GM21528 (cell line): Measurements from ENCODE around the gene FOXS1.

ENCODE experiments used
- ATAC-seq: cut with Tn5 transposase; IDR thresholded peaks from one replicate; pipeline ENCODE4 v1.9.1; 2021; ENCODE audit warnings: mild to moderate bottlenecking, moderate library complexity; ENCODE audit not compliant: unreplicated experiment, low FRiP score

Gene FOXS1

GRCh38 chr20:31845300-31845863, at the start of gene FOXS1:
Gene FOXS1 (minus strand): TSS chr20:31845604. CDS start chr20:31845542, 62 bp downstream.
- no peak for ATAC-seq

GRCh38 chr20:31890646-31891045, 45.2 kb upstream of the FOXS1 start:
- no peak for ATAC-seq

GRCh38 chr20:31883829-31884228, 38.4 kb upstream of the FOXS1 start:
- no peak for ATAC-seq

DNA sequence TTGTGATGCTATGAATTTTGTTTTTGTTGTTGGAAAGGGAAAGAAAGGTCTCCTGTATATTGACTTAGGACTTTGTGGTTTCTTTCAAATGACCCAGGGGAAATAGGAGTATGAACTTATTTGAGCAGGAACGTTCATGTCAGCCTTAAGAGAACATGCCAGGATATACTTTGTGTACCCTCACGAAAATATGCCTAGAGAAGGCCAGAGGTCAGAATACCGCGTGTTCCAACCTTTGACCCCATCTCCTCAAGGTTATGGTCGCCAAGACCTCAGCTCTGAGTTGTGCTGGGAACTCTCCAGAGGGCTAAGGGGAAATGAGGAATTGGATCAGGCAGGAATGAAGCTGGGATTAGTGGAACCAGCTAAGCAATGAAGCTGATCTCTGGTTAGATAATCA, 36.5 kb upstream of the FOXS1 start:
- ATAC-seq = no peak

DNA sequence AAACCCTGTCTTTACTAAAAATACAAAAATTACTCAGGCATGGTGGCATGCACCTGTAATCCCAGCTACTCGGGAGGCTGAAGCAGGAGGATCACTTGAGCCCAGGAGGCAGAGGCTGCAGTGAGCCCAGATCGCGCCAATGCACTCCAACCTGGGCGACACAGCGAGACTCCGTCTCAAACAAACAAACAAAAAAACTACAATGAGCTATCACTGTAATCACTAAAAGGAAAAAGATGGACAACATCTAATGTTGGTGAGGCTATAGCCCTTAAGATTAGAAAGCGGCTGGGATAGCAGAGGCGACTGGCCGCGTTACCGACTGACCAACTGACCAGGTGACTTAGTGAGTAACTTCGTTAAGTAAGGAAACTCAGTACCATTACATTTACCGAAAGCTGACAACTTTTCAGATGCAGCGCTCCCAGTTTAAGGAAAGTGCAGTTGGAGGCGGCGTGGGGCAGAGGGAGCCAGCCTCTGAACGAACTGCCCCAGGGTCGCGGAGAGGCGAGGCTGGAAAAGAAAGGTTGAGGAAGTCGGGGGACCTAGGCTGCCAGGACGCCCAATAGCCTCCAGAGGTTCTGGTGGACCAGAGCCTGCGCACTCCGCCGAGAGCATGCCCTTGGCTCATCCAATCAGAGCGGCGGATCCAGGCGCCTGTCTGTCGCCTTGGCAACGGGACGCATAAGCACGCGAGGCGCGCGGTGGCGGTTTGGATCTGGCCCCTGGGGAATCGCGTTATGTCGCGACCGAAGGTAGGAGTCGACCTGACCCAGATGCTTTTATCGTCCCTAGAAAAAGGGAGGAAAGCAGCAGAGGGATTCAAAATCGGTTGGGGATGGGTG, 34.0 kb upstream of the FOXS1 start:
- ATAC-seq = peak; percentile 78

GRCh38 chr20:31877684-31878083, 32.3 kb upstream of the FOXS1 start:
- no peak for ATAC-seq

GRCh38 chr20:31875671-31876070, 30.3 kb upstream of the FOXS1 start:
- no peak for ATAC-seq

- ATAC-seq = no peak
These were observed 27.0 kb upstream of the FOXS1 start for GRCh38 chr20:31872406-31872805.

DNA sequence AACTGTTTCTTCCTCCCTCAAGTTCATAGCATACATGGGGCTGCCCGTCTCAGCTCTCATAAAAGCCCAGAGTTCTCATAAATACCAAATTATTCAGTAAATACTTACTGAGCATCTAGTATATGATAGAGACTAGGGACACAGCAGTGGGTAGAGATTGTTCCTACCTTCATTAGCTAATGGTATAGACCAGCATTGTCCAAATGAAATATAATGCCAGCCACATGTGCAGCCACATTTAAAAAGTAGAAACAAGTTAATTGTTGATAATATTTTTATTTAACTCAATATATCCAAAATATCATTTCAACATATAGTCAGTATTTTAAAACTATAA, 26.2 kb upstream of the FOXS1 start:
- no peak for ATAC-seq

GRCh38 chr20:31870726-31871617, 25.6 kb upstream of the FOXS1 start:
- ATAC-seq = no peak

DNA sequence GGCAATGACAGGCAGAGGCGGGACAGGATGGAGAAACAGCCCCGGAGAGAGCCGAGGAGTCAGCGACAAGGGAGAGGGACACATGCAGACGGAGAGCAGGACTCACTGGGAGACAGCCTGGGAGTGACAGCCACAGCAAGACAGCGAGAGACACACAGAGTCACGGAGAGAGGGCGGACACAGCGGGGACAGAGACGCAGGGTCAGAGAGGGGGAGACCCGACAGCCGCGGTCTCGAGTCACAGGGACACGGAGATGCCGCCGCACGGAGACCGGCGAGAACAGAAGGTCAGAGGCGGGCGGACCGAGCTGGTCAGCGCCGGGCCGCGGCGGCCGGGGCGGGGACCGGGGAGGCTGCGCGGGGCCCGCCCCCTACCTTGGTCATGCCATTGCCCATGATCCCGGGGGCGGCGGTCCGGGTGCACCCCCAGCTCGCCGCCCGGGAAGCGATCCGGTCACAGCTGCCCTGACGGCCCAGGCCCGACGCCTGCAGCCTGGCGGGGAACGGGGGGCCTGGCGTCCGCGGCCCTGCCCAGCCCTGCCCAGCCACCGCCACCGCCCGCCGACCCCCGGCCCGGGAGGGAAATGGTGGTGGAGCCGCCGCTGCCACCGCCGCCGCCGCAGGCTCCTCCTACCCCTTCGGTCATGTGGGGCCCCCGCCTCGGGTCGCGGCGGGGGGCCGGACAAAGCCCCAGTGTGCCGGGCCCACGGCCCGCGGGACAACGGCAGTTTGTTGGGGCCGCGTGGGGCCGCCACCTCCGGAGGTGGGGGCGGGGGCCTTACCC, 24.7 kb upstream of the FOXS1 start, which contains the start of the genes DUSP15 and TTLL9:
DUSP15 (minus strand) TSS at position 586 of the 784 bp plus-strand sequence; CDS start at position 396, 190 bp downstream.
TTLL9 (plus strand) TSS at position 693 of the 784 bp plus-strand sequence. CDS start 493 bp downstream, outside the sequence.
- no peak for ATAC-seq

- no peak for ATAC-seq
These were observed 24.2 kb upstream of the FOXS1 start for GRCh38 chr20:31869673-31869941.

DNA sequence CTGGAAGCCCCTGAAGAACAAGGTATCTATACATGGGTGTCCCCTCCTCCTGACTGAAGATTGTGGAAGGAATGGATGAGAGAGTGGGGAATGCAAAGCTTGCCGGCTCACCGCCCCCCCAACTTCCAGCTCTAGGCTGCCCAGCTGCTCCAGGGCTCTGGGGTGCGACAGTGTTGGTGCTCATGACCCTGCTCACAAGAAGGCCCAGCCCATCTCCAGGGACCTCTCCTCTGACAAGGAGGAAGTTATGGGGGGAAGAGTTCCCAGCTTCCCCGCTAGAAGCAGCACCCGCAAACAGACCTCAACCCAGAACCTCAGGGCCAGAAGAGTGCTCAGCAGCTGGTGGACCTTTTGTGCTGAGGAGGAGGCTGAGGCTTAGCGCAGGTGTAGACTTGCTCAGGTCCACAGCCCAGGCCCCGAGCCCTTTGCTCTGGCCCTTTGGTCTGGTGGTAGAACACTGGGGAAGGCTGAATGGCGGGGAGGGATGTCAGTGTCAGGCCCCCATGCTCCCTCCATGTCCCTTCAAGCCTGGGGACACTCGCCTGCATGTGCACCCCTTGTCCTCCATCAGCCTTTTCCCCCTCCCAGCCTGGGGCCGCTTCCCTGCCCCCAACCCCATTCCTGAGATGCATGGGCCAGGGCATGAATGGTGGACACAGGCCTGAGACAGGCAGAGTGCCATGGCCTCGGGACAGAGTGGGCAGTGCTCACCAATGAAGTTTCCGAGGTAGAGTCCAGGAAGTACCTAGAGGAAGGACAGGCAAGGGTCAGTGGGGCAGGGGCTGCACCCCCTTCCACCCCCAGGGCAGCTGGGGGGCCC, 23.7 kb upstream of the FOXS1 start:
- no peak for ATAC-seq

DNA sequence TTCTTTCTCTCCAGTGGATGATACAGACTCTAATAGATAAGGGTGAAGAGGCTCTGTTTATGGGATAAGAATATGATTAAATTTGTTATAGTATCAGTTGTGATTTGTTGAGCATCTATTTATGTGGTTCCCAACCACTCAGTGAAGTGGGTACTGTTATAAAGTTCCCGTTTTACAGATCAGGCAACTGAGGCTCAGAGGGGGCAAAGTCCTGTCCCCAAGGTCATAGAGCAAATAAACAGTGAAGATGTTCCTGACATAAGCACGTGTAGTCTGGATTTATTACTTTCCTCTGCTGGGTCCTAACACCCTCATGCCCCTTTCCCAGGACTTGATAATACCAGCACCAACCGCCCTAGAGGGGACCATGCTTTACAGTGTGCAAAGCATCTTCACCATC, 20.8 kb upstream of the FOXS1 start:
- no peak for ATAC-seq

GRCh38 chr20:31864521-31865400, 19.4 kb upstream of the FOXS1 start:
- ATAC-seq = no peak

DNA sequence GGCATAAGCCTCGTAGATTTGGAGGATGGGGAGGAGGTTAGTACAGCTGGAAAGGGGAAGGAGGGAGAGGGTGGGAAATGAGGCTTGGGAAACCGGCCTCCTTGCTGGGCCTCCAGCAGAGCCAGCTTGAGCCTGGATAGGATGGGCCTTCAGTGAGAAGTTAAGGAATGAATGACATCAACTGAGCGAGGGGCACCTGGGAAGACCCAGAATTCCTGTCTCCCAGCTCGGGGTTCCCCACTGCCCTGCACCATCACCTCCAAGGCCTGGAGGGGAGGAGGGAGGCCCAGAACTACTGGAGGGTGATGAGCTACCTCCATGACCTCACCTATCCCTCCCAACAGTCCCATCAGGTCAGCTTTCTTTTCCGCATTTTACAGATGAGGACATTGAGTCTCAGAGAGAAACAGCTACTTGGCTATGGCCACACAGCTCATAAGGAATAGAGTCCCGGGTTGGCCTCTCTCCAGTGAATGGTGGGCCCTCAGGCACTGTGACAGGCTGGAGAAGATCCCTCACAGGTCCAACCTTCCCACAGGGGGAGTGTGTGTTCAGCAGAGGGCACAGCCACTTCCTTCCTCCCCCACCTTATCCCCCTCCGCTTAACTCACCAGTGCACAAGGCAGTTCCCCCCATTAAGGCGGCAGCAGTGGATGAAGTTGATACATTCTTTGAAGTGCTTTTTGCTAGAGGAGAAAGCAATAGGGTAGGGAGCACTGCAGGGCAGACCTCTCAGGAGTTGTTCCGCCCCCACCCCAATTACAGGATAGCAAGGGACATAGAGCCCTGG, 18.1 kb upstream of the FOXS1 start:
- ATAC-seq = no peak

DNA sequence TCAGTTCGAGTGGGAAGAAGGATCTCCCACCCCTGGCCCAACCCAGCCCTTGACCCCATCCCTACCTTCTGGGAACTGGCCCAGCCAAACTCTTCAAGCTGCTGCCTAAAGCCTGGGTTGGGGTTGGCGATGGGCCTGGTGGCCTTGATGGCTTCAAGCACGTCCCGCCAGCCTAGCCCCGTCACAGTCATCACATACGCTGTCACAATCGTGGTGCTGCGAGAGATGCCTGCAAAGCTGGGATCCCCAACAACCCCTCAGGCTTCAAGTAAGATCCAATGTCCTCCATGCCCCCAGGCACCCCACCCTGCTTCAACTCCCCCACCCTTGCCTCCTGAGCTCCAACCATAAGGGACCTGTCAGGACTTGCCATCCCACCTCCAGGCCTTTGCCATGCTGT, 17.1 kb upstream of the FOXS1 start:
- ATAC-seq = no peak

DNA sequence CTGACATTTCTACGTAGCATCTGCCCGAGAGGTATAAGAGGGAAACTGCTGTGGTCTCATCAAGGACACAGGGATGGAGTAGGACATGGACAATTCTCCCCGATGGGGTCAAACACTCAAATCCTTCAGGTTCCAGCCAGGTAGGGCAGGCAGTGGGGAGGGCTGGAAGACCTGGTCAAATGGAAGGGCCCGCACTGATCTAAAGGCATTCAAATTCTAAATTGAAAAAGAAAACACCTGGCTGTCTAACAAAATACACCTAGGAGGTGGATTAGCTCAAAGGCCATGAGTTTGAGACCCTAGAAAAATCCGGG, 16.7 kb upstream of the FOXS1 start:
- no peak for ATAC-seq
